Hindlimb muscle (tissue), 1 donor: ENCODE data around the gene DTNBP1. TPM values are rescaled to one million over a fixed set of nuclear protein-coding genes. Genes with fewer than 3 reads are reported as not detected.

Source experiments
- DNase-seq: peaks from one replicate; pipeline ENCODE4 v3.0.0-alpha.2; 2013
- polyA plus RNA-seq: library from polyadenylated mRNA; unstranded; fragments of 120-200 nt; gene quantifications from one replicate; pipeline ENCODE4 v1.2.1, GENCODE V29; 2013; ENCODE audit not compliant: insufficient read length

The DTNBP1 gene
- polyA plus RNA-seq, 1 donor: 21.3 TPM

DNA sequence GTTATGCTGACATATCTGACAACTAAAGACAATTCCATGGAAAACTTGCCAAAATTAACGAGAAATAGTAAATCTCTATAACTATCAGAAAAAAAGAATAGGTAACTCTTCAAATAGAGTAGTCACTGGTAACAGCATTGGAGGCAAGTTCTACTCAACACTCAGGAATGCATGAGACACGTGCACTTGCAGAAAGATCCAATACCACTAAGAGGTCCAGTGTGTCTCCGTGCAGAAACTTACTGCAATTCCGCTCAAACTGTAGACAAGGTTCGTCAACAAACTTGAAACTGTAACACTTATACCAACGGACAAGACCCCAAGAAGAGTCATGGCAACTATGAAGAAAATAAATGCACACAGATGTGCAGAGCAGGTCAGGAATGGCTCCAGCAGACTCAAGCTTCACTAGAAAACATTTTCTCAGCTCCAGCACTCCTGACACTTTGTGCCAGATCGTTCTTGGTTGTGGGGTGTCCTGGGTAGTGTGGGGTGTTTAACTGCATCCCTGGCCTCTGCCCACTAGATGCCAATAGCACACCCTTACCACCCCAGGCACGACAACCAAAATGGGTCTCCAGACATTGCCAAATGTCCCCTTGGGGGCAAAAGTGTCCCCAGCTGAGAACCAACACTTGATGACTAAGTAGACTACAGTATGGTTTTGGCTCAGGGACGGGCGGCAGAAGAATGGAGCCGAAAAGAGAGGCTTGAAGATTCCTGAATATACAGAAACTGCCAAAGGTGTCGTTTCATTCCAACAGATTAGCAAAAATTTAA lies 134.8 kb downstream of the DTNBP1 start:
- no peak for DNase-seq

DNA sequence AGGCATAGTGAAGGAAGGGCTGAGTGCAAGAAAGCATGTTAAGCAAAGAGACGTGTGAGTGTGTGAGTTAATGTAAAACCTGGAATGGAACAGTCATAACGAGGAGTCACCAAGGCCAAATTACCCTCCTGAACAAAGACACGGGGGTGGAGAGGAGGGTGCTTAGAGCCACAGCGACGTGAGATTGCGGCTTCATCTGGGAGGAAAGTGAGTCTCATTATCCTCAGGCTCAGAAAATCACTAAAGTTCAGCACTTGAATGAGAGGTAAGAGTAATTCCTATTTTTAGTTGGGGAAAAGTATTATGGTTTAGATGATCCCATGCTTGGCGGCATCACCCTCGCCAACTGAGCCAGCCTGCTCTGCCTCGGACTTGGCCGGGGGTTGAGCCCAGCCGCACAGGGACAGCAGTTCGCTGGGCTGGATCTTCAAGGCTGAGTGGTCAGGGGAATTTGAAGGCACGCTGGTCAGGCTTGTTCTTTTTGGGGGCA lies 136.6 kb downstream of the DTNBP1 start:
- no peak for DNase-seq

DNA sequence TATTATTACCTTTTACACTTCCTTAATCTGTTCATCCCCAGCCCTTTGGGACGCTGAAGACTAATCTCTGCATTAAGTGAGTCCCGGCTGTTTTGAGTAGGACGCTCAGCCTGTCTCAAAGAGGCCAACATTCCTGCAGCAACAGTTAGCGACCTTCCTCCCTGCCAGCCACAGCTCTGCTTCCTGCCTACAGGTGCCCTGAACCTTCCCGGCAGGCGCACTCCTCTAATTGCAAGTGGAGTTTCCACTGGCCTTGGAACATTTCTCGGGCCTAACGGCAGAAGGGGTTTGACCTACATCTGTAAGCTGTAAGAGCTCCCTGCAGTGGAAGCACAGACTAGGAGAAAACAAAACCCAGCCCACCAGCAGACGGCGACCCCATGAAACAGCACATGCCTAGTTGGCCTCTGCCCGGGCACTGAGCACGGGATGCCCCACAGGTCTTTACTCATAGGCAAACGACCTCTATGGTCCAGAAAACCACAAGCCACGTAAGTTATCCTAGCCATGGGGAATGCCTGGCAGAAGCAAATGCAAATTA lies 137.9 kb downstream of the DTNBP1 start:
- DNase-seq: no peak

DNA sequence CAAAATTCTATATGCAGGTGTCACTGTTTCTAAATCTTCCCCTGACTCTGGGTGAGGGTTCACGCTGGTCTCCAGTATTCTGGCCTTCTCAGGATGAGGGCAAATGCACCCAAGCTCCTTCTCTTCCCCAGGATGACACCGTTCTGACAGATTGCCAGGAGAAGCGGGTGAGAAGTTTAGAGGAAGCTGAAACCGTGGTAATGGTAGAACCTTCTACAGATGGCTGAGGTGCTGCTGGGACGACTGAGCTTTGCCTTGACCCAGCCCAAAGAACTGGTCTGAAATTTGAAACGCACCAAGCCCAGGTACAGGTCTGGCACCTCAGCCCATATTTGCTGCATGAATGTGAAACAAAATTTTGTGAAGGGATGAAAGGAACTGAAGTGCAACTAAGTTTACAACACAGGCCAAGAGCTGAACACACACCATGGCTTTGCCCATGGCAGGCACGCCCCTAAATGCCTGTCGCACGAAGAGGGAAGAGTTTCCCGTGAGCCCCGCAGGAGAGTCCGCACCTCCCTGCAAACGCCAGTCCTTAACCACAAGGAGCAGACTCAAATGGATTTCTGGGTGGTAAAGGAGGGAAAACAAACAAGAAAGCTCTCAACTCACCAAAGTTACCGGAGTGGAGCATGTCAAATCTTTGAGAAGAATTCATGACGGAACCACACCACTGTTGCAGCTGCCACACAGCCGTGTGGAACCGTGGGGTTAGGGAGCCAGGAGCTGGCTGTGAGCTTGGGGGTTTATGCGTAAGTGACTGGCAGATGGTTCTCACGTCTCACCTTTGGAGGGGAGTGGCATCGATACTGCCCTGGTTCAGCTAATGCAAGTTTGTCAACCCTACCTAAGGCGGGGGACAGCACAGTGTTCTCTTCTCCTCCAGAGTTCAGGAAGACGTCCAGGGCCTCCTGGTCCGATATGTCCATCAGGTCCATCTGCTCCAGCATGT lies 138.9 kb downstream of the DTNBP1 start:
- no peak for DNase-seq

DNA sequence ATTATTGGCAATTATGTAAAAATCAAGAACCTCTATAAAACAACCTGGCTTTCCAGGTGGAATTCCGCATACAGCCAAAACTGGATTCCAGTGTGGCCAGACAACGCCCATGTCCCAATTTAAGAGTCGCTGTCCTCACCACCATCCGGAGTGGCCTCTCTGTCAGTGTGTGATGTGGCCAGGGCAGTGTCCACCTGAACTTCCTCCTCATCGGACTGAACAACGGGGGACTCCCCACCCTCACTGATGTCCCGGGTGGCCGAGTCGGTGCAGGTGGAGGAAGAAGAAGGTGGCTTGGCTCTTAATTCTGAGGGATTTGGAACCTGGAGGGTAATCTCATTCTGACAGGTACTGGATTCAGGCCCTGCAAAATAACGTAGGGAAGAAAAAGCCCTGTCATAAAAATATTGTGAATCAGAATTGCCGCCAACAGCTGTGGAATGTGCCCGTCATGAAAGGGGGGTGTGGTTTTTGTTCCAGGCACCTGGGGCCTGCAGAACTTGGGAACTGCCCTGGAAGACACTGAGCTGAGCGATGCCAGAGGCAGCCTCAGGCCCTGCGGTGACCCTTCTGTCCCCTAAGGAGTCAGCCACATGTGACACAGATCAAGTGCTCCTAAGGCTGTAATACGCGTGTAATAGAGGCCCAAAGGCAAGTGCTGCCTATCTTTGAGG lies 139.8 kb downstream of the DTNBP1 start:
- no peak for DNase-seq

DNA sequence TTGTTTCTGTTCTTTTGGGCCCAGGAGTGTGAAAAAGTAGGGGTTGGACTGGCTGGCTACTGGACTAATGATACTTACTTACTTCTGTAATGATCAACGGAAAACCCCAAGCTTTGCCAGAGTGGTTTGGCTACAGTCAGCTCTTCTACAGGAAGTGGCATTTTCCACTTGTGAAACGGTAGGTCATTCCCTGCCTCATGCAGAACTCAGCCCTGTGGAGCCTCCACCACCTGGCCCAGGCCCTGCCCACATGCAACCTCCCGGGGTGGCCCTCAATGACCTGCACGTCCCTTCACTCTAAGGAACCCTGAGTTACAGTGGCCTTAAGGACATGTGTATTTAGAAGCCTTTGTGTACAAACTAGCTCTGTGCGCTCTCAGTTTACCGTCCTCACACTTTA lies 140.4 kb downstream of the DTNBP1 start:
- no peak for DNase-seq

DNA sequence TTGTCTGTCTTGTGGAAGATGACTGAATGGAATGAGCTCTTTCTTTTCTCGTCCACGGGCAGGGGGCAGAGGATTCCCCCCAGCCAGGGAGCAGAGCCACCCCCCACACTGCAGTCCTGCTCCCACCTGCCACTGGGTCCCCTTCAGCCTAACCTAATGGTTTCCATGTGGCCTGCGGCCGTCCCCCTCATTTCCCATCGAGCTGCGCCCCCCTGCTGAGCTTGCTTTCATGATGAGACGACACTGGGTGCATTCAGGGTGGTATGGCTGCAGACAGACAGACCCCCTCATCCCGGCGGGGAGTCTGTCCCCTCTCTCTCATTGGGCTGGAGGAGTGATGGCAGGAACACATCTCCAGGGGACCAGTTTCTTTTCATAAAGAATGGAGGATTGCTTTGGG lies 140.8 kb downstream of the DTNBP1 start:
- DNase-seq: no peak

DNA sequence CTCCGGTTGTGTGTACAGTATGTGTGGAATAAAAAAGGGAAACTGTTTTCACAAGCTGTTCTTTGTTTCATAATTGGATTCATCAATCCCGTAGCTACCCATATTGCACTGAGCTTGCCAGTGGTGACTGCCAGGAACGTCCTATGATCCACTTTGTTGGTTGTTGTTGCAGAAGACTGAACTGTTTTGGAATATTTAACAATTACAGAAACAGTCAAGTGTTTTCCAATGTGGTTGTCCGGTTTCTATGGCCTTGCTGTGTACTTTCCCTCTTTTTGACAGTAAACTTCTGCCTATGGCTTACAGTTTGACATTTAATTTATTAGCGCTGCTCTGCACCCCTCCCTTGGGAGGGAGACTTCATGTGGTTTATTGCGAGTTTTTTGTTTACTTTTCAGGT lies 141.2 kb downstream of the DTNBP1 start:
- no peak for DNase-seq

DNA sequence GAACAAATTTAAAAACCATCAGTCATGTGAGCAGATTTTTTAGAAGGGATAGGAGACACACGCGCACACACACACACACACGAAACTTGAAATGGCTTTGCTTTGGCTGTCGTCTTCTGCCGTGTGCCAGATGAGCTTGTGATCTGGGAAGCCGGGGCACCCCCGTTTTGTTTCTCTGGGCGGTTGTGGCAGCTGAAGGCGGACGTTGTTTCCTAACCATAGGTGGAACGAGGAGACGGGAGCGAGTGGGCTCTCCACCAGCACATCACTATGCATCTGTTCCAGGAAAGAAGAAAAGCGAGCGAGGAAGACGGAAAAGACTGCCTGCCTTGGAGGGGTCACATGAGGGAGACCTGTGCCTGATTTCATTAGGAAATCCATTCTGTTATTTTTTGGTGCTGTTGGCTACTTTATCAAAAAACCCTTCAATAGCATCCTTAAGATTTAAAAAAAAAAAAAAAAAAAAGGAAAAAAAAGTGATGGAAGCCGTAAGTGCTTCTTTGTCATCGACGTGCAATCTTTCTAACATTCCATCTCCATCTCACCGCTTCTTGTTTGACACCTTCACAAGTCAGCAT lies 142.1 kb downstream of the DTNBP1 start:
- no peak for DNase-seq

DNA sequence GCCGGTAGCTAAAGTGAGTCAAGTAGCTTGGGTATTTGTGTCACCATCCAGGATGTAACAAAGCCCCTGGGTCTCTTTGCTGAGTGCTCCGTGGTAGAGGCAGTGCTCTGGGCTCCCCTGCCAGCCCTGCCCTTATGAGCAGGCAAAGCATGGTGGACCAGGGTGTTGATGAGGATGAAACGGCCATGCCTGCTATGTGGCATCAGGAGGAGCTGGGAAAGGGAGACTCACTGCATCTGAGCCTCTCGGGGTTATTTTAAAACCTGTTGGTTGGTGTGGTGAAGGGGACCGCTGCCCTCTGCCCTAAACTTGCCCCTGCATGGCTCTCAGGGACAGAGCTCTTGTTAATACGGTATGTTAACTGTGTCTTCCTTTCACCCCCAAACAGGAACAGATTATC lies 143.1 kb downstream of the DTNBP1 start:
- no peak for DNase-seq

DNA sequence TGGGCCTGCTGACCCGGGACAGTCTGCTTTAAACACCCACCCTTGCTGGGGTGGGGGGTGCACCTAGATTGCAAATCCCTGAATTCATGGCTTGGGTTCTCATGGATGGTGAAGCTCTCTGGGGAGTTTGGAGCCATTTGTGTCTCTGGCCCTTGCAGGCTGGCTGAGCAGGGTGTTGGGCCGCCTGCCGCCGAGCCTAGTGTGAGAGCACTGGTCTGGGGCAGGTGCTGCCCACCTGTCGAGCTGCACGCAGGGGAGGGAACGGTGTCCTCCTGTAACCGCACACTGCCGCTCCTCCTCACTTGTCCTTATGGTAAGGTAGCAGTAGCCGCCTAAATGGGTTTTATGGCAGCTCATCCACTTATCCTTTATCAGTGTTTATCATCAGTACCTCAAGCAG lies 143.9 kb downstream of the DTNBP1 start:
- no peak for DNase-seq

DNA sequence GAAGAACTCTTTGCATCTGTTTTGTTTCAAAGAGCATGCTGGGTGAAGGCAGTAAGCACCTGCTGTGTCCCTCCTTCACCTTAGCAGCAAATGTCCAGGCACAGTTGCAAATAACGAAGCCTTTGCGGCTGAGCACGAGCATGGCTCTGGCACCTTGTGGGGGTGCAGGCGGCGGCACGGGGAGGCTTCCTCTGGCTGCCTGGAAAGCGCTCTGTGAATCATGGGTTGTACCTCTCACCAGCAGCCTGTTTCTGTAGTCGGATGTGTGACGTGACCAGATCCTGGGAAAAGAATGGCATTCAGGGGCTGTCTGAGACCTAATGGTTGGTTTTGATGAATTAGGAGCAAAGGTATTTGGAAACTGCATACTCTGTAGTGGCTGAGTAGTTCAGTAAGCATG lies 144.8 kb downstream of the DTNBP1 start:
- no peak for DNase-seq

DNA sequence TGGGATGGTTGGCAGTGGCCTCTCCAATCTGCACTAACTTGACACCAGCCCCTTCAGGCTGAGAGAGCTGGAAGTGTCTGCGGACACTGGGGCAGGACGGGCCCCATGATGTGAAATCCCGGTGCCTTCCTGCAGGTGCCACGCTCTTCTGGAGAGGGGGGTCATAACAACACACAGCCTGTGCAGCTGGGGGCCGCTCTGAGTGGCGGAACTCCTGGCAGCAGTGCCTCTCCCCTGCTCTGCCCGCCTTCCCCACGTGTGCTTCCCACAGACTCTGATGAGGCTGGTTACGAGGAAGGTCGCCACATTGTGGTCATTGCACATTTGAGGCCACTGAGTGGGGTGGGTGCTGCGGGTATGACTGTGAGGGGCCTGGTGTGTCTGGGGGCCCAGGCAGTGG lies 145.2 kb downstream of the DTNBP1 start:
- no peak for DNase-seq

DNA sequence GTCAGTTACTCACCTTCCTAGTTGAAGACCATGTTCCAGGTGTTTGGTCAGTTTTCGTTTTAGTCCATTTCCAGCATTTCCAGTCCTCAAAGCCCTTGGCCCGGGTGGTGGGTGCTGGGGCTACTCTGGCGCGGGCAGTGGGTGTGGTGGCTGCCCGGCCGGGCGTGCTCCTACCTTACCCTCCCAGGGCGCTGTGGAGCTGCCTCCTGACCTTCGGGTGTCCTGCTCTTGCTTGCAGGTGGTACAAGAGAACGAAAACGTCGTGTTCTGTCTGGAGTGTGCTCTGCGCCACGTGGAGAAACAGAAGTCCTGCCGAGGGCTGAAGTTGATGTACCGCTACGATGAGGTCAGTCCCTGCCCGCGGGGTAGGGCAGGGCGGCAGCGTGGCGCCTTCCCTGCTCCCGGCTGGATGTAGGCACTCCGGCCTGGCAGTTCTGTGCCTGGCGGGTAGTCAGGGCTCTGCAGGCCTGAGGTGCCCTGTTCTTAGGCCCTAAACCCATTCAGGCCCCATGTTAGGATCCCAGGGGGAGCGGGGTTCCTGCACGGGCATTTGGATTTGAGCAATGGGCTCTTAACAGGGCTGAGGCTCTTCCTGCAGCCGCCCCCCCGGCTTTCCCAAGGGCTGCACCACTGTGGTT lies 145.8 kb downstream of the DTNBP1 start:
- DNase-seq: no peak

DNA sequence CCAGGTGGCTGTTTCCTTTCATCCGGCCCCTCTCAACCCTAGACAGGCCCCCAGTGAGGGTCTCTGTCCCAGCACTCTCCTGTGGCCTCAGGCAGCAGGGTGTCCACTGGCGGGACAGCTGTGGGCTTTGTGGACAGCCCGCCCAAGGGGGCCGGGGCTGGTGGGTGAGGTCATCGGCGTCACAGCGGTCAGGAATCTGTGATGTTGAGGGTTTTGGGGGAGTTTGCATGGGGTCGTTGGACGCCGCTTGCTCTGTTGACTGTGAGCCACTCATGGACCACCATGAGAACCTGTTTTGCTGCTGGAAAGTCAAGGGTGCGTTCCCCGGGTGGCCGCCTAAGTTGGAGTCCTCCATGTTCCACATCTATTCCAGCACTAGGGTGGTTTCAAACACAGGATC lies 146.4 kb downstream of the DTNBP1 start:
- DNase-seq: no peak

DNA sequence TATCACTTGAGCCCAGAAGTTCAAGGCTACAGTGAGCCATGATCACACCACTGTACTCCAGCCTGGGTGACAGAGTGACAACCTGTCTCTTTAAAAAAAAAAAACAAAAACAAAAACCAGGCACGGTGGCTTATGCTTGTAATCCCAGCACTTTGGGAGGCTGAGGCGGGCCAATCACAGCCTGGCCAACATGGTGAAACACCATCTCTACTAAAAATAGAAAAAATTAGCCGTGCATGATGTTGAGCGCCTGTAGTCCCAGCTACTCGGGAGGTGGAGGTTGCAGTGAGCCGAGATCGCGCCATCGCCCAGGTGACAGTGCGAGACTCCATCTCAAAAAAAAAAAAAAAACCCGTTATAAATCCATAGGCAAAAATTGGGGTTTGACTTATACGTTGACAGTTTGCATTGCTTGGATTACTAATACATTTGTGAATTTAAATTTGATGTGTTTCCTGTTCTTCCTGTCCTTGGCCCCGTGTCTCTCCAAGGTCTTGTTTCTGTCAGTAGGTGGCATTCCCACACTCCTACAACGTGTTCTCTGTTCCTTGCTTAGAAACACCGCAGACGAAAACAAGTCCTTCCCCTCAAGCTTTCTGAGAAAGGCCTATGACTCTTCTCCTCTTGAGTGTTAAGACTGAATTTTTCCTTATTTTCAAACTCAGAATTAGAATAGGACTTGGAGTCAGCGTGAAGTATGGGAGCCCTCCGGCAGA lies 147.0 kb downstream of the DTNBP1 start:
- DNase-seq: no peak

DNA sequence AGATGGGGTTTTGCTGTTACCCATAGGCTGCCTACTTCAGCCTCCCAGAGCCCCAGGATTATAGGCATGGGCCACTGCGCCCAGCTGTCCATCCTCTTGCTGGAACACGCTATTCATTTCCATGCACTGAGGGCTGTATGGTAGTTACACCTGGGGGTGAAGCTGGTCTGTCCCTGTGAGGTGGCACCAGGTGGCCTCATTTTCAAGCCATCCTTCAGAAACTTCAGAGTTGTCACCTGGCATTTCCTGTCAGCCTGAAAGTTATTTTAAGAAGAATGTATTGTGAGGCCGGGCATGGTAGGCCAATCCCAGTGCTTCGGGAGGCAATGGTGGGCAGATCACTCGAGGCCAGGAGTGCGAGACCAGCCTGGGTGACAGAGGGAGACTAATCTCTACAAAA lies 147.6 kb downstream of the DTNBP1 start:
- DNase-seq: no peak

DNA sequence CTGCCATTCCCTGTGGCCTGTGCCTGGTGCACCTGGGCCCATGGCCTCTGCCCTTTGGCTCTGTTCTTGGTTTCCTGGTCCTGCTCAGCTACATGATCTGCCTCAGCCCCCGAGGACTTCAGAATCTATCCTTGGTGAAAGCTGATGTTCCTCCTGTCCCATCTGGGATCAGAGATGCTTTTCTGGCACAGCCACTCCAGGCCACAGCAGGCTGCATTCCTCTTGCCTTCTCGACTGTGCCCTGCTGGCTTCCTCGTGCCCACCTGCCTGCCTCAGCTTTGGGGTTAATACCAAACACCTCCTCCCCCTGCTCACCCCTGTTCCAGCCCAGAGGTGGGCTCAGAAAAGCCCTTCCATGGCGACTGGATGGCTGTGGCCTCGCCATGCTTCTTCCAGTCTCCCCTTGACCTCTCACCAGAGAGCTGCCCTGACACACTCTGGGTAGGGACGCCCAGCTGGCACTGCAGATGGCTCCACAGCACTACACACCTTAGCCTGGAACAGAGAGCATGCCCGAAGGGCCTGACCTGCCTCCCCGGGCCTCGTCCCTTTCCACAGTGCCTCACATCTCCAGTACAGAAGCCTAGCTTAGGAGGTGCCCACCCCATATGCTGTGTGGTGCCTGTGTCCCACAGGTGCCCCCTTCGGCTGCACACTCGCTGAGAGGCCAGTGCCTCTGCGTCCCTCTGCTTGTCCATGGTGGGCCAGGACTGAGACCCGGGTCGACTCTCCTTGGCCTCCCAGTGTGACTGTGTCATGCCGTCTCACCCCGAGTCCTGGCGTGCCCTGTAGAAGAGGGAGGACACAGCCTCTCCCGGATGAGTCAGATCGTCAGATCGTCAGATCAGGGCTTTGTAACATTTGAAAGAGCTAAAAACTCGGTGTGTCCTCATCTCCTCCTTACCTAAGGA lies 148.8 kb downstream of the DTNBP1 start:
- no peak for DNase-seq

DNA sequence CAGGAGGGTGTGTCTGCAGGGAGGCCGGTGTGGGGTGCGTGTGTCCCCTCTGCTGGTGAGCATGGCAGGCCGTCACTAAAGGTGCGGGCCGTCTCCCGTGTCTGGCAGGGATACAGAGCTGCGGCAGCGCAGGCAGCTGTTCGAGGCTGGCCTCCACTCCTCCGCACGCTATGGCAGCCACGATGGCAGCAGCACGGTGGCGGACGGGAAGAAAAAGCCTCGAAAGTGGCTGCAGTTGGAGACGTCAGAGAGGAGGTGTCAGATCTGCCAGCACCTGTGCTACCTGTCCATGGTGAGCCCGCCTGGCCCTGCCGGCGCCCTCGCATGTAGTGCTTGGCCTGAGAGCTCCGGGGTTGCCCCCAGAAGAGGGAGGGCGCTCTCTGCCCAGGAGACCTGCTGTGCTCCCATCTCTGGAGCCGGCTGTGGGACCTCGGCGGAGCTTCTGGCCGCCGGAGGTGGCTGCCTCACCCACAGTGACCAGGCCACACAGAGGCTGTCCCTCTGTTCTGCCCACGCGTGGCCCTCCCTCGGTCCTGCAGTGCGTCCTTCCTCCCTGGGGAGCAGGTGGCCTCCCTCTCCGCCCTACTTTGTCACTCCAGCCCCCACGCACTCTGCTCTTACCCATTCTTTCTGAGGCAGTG lies 149.6 kb downstream of the DTNBP1 start:
- DNase-seq: no peak

DNA sequence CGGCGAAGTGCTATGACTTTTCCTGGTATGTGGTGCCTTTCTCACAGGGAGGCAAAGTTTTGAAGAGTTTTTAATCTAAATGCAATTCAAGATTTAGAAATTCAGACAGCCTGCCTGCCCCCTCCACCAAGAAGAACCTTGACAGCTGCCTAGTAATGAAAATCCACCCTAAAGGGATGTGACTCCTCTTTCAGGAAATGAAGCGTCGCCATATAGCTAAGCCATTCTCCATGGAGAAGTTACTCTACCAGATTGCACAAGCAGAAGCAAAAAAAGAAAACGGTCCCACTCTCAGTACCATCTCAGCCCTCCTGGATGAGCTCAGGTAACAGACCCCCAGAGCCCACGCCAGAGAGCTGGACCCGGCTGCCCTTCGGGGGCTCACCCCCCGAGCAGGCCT lies 150.1 kb downstream of the DTNBP1 start:
- DNase-seq: no peak
